ENCODE measurements around the gene GOLGA8J. TPM values are rescaled to one million over a fixed set of nuclear protein-coding genes. Genes with fewer than 3 reads are reported as not detected.

GOLGA8J gene, protein sequence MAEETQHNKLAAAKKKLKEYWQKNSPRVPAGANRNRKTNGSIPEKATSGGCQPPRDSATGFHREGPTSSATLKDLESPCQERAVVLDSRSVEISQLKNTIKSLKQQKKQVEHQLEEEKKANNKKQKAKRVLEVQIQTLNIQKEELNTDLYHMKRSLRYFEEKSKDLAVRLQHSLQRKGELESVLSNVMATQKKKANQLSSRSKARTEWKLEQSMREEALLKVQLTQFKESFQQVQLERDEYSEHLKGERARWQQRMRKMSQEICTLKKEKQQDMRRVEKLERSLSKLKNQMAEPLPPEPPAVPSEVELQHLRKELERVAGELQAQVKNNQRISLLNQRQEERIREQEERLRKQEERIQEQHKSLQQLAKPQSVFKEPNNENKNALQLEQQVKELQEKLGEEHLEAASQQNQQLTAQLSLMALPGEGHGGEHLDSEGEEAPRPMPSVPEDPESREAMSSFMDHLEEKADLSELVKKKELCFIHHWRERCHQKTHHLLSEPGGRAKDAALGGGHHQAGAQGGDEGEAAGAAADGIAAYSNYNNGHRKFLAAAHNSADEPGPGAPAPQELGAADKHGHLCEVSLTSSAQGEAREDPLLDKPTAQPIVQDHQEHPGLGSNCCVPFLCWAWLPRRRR
- total RNA-seq: not detected in 2 replicates

DNA sequence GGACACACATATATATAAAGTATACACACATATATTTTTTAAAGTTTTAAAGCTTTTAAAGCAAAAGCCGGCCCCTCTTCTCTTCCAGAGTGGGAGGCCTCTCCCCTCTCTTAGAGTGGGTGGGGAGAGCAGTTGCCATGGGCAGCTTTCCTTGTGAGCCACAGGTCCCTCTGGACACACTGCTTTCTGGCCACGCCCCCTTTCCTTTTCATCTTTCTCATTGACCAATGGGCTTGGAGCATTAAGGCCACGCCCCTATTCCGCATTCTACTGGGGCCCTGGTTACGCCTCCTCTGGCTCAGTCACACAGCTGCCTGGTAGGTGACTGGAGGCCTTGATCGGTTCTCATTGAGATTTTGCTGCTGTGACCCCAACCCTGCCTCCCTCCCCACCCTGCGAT lies at the start of gene GOLGA8J:
Gene GOLGA8J, plus strand, starts transcription at position 301 of the 400 bp plus-strand sequence. Its CDS starts 98 bp downstream, at position 399.

DNA sequence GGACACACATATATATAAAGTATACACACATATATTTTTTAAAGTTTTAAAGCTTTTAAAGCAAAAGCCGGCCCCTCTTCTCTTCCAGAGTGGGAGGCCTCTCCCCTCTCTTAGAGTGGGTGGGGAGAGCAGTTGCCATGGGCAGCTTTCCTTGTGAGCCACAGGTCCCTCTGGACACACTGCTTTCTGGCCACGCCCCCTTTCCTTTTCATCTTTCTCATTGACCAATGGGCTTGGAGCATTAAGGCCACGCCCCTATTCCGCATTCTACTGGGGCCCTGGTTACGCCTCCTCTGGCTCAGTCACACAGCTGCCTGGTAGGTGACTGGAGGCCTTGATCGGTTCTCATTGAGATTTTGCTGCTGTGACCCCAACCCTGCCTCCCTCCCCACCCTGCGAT lies 52.0 kb downstream of the GOLGA8J start, which contains the start of gene GOLGA8T:
Gene GOLGA8T, plus strand, starts transcription at position 301 of the 400 bp plus-strand sequence. Its CDS starts 98 bp downstream, at position 399.

Small RNA genes within 50 kb of the gene (small RNA-seq; reads per million reads assigned to genes)
- gene RF00096: not detected
- gene RN7SL673P: not detected

Other genes with a start within 250 kb of the GOLGA8J start
- not detected in 2 replicates for gene GOLGA8T, start 52.1 kb downstream of the GOLGA8J start, total RNA-seq